ENCODE measurements around the gene UBE2L6.
A peak's percentile ranks its signal among the peaks of the same experiment; 100 is the strongest.

The UBE2L6 gene

DNA sequence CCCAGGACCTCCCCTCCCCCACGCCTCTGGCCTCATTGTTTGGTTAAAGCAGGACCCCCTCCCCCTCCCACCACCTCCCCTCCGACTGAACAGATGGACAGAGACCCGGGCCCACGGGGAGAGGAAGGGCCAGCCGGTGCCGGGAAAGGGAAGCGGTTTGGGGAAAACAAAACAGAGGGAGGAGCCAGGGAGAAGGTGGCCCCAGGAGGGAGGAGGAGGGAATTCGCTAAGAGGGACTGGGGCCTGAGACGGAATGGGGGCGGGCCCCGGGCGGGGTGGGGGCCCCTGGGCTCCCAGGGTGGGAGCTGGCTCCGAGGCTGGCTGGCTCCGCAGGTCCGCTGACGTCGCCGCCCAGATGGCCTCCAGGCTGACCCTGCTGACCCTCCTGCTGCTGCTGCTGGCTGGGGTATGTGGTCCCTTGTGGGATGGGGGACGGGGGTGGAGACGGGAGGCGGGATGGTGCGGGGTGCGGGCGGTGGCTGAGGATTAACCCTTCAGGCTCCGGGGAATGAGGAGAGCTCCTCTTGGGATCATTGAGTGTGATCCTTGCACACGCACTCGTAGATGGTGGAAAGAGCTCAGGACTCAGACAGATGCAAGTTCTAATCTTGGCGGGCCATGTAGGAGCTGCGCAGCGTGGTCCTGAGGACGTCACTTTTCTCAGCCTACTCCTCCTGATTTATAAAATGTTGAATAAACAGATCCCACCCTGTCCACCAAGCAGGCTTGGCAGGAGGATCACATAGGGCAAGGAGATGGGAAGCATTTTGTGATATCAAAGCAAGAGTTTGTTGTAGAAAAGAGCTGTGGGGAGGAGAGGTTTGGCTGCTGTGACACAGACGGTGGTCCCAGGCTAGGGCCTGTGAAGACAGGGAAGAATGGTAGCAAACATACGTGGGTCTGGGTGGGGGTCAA lies 30.7 kb upstream of the UBE2L6 start:
- H3K4me3 ChIP-seq (ENCODE audit: low read depth, low read length): no peak overlapping the region
- TF ChIP-seq MYC (IDR thresholded peaks at IDR 0.05; ENCODE audit: low read depth, low read length) (no peak), POLR2A (IDR thresholded peaks at IDR 0.05; ENCODE audit: extremely low read depth, insufficient read length) (no peak)
- TF ChIP-seq, protein P1, sequence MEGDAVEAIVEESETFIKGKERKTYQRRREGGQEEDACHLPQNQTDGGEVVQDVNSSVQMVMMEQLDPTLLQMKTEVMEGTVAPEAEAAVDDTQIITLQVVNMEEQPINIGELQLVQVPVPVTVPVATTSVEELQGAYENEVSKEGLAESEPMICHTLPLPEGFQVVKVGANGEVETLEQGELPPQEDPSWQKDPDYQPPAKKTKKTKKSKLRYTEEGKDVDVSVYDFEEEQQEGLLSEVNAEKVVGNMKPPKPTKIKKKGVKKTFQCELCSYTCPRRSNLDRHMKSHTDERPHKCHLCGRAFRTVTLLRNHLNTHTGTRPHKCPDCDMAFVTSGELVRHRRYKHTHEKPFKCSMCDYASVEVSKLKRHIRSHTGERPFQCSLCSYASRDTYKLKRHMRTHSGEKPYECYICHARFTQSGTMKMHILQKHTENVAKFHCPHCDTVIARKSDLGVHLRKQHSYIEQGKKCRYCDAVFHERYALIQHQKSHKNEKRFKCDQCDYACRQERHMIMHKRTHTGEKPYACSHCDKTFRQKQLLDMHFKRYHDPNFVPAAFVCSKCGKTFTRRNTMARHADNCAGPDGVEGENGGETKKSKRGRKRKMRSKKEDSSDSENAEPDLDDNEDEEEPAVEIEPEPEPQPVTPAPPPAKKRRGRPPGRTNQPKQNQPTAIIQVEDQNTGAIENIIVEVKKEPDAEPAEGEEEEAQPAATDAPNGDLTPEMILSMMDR (IDR thresholded peaks at IDR 0.05; ENCODE audit: low read depth, low read length): no peak
- TF ChIP-seq, protein P2, sequence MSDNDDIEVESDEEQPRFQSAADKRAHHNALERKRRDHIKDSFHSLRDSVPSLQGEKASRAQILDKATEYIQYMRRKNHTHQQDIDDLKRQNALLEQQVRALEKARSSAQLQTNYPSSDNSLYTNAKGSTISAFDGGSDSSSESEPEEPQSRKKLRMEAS (IDR thresholded peaks at IDR 0.05; ENCODE audit: low read depth, low read length): no peak
- DNase-seq (ENCODE audit: low read depth): no peak

DNA sequence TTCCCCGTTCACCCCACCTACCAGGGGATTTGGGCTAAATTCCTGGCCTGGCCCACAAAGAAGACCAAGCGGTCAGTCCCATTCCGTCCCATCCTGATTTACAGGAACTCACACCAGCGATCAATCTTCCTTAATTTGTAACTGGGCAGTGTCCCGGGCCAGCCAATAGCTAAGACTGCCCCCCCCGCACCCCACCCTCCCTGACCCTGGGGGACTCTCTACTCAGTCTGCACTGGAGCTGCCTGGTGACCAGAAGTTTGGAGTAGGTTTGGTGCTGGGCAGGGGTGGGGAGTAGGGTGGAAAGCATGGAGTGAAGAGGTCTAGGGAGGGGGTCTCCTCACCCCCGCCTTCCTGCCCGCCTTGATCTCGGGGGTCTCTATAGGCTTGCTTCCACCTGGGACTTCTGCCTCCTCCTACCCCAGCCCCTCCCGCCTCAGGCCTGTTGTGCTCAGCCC lies 30.0 kb upstream of the UBE2L6 start, which contains the start of gene SERPING1:
Gene SERPING1, plus strand, starts transcription at position 225 of the 455 bp plus-strand sequence. CDS start 586 bp downstream, outside the sequence.
- DNase-seq (ENCODE audit: low read depth): no peak
- H3K4me3 ChIP-seq (ENCODE audit: low read depth, low read length): no peak within 1 kb of the TSS

DNA sequence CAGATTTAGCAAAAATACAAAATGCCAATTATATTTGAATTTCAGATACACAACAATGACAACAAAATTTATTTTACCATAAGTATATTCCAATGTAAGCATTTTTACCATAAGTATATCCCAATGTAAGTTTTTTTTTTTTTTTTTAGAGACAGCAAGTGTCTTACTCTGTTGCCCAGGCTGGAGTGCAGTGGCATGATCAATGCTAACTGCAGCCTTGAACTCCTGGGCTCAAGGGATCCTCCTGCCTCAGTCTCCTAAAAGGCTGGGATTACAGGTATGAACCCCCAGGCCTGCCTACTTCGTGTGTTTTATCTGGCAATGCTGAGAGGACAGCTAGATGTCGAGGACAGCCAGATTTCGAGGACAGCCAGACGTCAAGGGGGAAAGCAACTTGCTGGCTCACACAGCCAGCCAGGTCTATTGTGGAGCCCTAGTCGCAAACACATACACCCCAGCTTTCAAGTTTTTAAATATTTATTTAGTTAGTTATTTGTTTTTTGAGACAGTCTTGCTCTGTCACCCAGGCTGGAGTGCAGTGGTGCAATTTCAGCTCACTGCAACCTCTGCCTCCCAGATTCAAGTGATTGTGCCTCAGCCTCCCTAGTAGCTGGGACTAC lies 28.9 kb upstream of the UBE2L6 start:
- DNase-seq (ENCODE audit: low read depth): no peak
- TF ChIP-seq, protein P2 (IDR thresholded peaks at IDR 0.05; ENCODE audit: low read depth, low read length): no peak
- TF ChIP-seq, protein P1 (IDR thresholded peaks at IDR 0.05; ENCODE audit: low read depth, low read length): no peak
- TF ChIP-seq MYC (IDR thresholded peaks at IDR 0.05; ENCODE audit: low read depth, low read length): no peak
- TF ChIP-seq POLR2A (IDR thresholded peaks at IDR 0.05; ENCODE audit: extremely low read depth, insufficient read length): no peak
- H3K4me3 ChIP-seq (ENCODE audit: low read depth, low read length): no peak overlapping the region

More for the DNA sequence above, 30.0 kb upstream of the UBE2L6 start, which contains the start of gene SERPING1:
- TF ChIP-seq, protein P1 (IDR thresholded peaks at IDR 0.05; ENCODE audit: low read depth, low read length): no peak
- TF ChIP-seq, protein P2 (IDR thresholded peaks at IDR 0.05; ENCODE audit: low read depth, low read length): no peak
- no peak for TF ChIP-seq MYC (IDR thresholded peaks at IDR 0.05; ENCODE audit: low read depth, low read length)
- TF ChIP-seq POLR2A (IDR thresholded peaks at IDR 0.05; ENCODE audit: extremely low read depth, insufficient read length): no peak

DNA sequence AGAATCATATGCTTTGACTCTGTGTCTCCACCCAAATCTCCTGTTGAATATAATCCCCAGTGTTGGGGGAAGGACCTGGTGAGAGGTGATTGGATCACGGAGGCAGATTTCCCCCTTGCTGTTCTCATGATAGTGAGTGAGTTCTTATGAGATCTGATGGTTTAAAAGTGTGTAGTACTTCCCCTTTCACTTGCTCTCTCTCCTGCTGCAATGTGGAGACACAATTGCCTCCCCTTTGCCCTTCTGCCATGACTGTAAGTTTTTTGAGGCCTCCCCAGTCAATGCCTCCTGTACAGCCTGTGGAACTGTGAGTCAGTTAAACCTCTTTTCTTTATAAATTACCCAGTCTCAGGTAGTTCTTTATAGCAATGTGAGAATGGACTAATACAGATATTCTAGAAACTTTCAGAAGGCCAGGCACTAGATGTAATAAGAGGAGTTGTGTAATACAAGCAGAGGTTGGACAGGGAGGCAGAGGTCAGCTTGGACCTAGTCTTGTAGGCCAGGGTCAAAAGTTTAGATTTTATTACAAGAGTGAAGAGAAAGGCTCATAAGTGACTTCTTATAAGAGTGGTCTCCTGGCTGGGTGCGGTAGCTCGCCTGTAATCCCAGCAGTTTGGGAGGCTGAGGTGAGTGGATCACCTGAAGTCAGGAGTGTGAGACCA lies 20.7 kb upstream of the UBE2L6 start:
- DNase-seq (ENCODE audit: low read depth): peak; percentile 73
- TF ChIP-seq POLR2A (IDR thresholded peaks at IDR 0.05; ENCODE audit: extremely low read depth, insufficient read length) (no peak), MYC (IDR thresholded peaks at IDR 0.05; ENCODE audit: low read depth, low read length) (no peak)
- TF ChIP-seq, protein P2 (IDR thresholded peaks at IDR 0.05; ENCODE audit: low read depth, low read length): no peak
- TF ChIP-seq, protein P1 (IDR thresholded peaks at IDR 0.05; ENCODE audit: low read depth, low read length): no peak
- no peak overlapping the region for H3K4me3 ChIP-seq (ENCODE audit: low read depth, low read length)

DNA sequence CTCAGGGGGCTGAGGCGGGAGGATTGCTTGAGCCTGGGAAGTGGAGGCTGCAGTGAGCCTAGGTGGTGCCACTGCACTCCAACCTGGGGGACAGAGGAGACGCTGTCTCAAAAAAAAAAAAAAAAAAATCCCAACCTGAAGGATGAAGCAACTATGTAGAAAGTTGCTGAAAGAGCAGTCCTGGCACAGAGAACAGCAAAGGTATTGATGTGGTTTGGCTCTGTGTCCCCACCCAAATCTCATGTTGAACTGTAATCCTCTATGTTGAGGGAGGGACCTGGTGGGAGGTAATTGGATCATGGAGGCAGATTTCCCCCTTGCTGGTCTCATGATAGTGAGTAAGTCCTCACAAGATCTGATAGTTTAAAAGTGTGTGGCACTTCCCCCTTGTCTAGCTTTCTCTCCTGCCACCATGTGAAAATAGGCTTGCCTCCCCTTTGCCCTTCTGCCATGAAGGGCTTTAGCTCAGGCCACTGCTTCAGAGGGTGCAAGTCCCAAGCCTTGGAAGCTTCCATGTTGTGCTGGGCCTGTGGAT lies 19.3 kb upstream of the UBE2L6 start:
- TF ChIP-seq, protein P1 (IDR thresholded peaks at IDR 0.05; ENCODE audit: low read depth, low read length): no peak
- TF ChIP-seq, protein P2 (IDR thresholded peaks at IDR 0.05; ENCODE audit: low read depth, low read length): no peak
- no peak for TF ChIP-seq MYC (IDR thresholded peaks at IDR 0.05; ENCODE audit: low read depth, low read length)
- TF ChIP-seq POLR2A (IDR thresholded peaks at IDR 0.05; ENCODE audit: extremely low read depth, insufficient read length): no peak
- no peak overlapping the region for H3K4me3 ChIP-seq (ENCODE audit: low read depth, low read length)
- DNase-seq (ENCODE audit: low read depth): no peak
